Adipose tissue (tissue), 3 donors: ENCODE measurements around the gene PDLIM1. TPM values are rescaled to one million over a fixed set of nuclear protein-coding genes. Genes with fewer than 3 reads are reported as not detected.
"Not testable (repeated sequence)": the region's sequence is repeated elsewhere in the genome, so short reads cannot be mapped to it uniquely, and the experiment has no call there.

ENCODE experiments used
- H3K27ac ChIP-seq: one replicate; pipeline ENCODE4 v1.5.1; 2013; ENCODE audit warnings: low read depth, low read length
- WGBS, 3 donors: extraction: QIAGEN DNeasy Blood & Tissue Kit; methylation state at CpG; one replicate each; pipeline ENCODE4 v1.1.7; 2013; 5-methylcytosine and 5-hydroxymethylcytosine counted together
- polyA plus RNA-seq, 3 donors: library from polyadenylated mRNA; stranded (reverse); fragments of 200-250 nt; gene quantifications; one replicate each; pipeline ENCODE4 v1.2.3, GENCODE V29; 2013
- donor health status: healthy with polysubstance abuse.
- donor health status: Bipolar disorder and iron deficiency.
- donor health status: healthy.

PDLIM1 gene
- polyA plus RNA-seq, 3 donors: 70.4 to 239 (median 228) TPM

DNA sequence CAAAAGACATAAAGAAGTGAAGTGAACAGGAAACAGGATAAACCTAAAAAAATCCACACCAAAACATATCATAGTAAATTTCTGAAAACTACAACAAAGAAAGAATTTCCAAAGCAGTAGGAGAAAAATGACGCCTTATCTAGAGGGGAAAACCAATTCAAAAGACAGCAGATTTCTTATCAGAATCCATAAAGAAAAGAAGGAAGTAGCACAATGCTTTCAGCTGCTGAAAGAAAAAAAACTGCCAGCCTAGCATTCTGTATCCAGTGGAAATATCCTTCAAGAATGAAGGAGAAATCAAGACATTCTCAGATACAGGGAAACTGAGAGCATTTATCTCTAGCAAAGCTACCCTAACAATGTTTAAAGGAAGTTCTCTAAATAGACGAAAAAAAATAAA lies 37.8 kb downstream of the PDLIM1 start:
- no peak overlapping the region for H3K27ac ChIP-seq
- WGBS, 3 donors: 59 to 79% (median 60%) methylated on average over 2 of the region's 2 CpGs

DNA sequence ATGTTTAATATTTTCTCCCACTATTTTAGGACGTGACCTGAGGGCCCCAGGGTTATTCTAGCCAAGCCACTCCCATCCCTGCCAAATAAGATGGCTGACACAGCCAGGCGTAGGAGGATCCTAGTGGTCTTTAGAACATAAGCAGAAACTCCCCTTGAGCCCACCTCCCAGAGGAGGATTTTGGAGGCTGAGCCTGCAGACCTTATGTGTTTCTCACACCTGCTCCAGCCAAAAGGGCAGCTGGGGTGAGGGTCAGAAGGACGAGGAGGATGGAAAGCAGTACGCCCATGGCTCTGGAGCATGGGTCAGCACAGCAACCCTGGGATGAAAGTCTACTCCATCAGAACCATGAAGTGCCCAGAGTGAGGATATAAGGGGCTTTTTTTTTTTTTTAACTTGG lies 39.9 kb downstream of the PDLIM1 start:
- 83 to 84% (median 83%) methylated on average over 4 of the region's 4 CpGs for WGBS, 3 donors
- no peak overlapping the region for H3K27ac ChIP-seq

DNA sequence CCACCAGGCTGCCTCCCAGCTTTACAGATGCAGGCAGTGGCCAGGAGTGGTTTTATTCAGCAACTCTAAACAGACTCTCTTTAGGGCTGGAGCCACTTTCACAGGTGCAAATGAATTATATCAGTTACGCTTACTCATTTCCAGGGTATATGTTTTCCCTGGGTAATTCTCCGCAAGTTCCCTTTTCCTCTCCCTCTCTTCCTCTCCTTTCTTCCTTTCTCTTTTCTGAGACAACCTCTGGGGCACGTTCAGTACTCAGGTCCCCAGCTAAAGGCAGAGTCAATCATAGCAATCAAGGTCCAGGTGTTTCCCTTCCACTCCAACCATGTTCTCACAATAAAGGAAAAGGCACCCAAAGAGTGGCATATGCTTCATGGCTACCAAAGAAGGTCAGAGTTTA lies 41.3 kb downstream of the PDLIM1 start:
- H3K27ac ChIP-seq: no peak overlapping the region
- WGBS, 3 donors: 57 to 88% (median 64%) methylated on average over 3 of the region's 3 CpGs

DNA sequence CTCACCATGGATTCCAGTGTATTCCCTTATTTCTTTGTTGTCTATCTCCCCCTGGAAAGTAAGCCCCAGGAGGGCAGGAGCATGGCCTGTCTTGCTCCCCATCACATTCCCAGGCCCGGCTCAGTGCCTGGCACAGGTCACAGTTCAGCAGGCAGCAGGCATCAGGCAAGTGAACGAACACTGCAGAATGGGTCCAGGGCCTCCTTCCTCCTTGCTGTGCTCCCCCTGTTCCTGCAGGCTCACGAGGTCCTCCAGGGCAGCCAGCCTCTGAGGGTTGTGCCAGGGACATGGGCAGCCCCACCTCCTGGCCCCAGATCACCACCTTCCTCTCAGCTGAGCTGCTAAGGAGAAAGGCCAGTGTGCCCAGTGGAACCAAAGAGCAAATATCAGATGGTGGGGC lies 41.8 kb downstream of the PDLIM1 start:
- WGBS, 3 donors: 66 to 74% (median 73%) methylated on average over 3 of the region's 3 CpGs

DNA sequence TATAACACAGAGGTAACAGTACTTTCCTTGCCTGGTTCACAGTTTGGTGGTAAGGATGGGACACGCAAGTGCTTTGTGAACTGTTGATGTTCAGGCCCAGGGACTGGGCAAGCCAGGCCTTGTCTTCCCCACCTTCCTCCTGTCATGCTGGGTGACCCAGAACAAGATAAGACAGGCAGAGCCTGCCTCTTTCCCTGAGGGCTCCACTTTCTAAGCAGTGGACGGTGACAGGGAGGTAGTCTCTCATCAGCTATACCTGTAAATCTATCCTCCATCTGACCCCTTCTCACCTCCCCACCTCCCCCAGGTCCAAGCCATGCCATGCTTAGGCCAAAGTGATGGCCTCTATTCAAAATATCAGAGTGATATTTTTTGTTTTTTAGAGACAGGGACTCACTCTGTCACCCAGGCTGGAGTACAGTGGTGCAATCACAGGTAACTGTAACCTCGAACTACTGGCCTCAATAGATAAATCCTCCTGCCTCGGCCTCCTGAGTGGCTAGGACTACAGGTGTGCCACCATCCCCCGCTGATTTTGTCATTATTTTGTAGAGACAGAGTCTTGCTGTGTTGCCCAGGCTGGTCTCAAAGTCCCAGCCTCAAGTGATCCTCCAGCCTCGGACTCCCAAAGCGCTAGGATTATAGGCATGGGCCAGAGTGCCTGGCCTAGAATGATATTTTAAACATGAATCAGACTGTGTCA lies 42.8 kb downstream of the PDLIM1 start:
- 94 to 98% (median 95%) methylated on average over 7 of the region's 7 CpGs for WGBS, 3 donors
- no peak overlapping the region for H3K27ac ChIP-seq

More for the DNA sequence above, 41.8 kb downstream of the PDLIM1 start:
- H3K27ac ChIP-seq: no peak overlapping the region

DNA sequence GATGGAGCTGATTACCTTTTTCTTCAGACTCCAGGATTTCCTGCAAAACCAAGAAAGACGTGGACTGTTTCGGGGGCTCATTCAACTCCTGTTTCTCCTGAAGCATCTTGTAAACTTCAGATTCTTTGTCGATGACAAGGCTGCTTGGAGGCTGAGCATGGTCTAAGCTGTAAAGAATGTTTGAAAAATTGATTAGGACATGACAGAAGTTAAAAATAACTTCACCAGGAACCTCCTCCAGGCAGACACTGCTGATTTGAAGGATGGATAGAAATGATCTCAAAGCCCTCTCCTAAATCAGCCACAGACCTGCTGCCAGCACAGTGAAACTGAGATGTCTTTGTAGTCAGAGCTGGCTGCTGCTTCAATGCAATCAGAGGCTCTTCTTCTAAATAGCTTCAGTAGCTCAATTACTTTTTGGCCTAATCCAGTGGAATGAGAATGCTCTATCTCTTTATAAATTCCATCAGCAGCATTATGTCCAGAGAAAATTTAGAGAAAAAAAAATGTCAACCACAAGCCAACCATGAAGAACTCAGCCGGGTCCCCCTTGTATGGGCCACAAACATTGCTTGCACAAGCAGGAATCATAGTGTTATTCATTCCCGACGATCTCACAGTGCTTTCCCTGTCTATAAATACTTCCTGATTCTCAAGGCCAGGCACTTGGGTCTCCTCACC lies 43.5 kb downstream of the PDLIM1 start:
- H3K27ac ChIP-seq: no peak overlapping the region
- WGBS, 3 donors: 51 to 62% (median 55%) methylated on average over 6 of the region's 6 CpGs

DNA sequence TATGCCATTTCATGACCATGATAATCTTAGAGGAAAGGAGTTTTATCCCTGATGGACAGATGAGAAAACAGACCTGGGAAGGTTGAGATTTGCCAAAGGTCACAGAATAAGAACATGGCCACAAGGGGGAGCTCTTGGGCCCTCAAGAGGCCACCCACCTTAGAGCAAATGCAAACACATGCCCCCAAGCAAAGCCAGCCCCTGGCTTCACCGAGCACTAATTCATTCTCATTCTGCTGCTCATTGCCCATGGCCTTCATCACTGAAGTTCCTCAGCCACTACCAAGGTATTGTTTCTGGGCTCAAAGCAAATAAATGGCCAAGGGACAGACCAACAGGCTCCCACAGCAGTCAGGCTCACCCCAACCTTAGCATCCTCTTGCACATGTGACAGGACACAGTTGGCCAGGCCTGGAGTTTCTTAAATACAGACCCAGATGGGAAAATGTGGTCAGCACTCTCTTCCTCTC lies 44.2 kb downstream of the PDLIM1 start:
- no peak overlapping the region for H3K27ac ChIP-seq
- 6 to 9% (median 8%) methylated on average over 1 of the region's 1 CpG for WGBS, 3 donors

DNA sequence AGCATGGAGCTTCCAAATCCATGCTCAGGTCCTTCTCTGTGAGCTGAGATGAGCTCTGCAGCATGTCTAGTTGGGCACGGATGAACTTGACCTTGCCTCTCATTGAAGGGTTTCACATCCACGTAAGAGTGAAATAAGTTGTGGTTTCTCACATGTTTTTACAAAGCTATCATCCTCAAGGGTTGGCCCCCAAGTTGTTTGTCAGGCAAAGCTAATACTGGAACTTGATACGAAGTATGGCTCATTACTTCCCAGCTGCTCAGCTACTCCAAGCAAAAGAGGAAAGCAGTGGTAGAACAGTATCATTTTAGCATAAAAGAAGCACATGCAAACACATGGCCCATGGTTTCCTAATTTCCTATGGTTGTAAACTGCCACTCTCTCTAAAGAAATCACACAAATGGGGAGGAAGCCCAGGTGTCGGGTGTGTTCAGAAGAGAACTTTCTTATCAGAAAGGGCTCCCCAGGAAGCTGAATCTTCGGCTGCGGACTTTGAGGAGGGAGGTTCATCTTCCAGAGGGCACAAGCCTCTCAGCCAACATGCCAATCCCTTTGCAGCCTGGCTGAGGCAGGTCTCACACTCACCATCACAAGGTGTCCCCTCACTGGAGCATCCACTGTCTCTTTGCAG lies 45.3 kb downstream of the PDLIM1 start:
- 58 to 81% (median 61%) methylated on average over 6 of the region's 6 CpGs for WGBS, 3 donors

DNA sequence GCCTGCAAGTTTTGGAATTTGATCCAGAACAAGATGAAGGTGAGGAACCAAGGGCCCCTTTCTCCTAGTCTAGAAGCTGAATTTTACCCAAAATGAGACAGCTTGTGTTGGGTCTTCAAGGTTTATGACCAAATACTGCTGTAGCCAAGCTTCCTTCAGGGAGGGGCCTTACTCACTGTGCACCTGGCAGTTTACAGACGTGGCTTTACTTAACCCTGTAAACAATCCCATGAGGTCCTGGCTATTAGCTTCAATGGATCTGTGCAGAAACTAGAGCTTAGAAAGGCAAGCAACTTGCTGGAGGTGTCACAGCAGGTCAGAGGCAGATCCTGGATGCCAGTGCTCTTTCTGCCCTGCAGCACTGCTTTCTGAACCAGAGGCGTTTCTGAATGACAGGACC lies 46.7 kb downstream of the PDLIM1 start:
- WGBS, 3 donors: 78 to 84% (median 82%) methylated on average over 2 of the region's 2 CpGs
- H3K27ac ChIP-seq: no peak overlapping the region

More for the DNA sequence above, 45.3 kb downstream of the PDLIM1 start:
- no peak overlapping the region for H3K27ac ChIP-seq

DNA sequence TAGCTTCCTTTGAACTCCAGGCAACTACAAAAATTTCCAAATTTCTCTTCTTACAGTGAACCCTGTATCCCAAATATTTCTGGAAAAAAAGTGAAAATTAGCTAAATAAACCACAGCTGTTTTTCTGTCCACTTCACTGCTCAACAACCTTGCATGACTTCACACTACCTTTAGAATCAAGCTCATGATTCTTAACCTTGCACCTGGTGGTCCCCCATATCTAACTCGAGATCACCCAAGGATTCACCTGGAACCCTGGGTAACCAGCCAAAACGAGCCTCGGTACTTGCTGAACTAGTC lies 47.5 kb downstream of the PDLIM1 start:
- no peak overlapping the region for H3K27ac ChIP-seq

DNA sequence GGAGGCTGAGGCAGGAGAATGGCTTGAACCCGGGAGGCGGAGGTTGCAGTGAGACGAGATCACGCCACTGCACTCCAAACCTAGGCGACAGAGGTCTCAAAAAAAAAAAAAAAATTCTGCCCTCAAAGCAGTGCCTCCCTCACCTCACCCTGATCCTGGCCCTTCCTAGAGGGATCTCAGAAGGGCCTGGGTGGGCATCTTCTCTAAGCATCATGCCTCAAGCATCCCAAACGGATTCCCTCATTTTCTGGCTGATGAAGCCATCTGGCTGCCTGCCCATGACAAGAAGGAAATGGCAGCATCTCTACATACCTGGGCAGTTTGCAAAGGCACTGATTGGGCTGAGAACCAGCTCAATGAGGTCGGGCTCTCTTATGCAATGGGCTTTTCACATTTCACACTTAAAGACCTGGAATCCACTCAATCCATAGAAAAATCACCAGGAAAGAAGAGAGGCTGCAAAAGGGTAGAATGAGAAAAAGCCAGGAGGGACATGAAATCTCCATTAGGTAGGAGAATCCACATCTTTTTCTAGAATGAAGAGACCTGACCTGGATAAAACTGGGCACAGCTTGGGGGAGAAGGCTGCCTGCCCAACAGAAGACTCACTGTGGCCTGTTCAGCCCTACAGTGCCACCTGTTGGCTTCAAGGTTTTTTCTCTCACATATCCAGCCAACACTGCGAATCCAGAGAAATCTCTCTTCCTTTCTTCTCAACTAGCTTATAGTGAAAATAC lies 48.1 kb downstream of the PDLIM1 start:
- 80 to 83% (median 83%) methylated on average over 8 of the region's 8 CpGs for WGBS, 3 donors
- no peak overlapping the region for H3K27ac ChIP-seq

More for the DNA sequence above, 47.5 kb downstream of the PDLIM1 start:
- 52 to 79% (median 75%) methylated on average over 3 of the region's 3 CpGs for WGBS, 3 donors

DNA sequence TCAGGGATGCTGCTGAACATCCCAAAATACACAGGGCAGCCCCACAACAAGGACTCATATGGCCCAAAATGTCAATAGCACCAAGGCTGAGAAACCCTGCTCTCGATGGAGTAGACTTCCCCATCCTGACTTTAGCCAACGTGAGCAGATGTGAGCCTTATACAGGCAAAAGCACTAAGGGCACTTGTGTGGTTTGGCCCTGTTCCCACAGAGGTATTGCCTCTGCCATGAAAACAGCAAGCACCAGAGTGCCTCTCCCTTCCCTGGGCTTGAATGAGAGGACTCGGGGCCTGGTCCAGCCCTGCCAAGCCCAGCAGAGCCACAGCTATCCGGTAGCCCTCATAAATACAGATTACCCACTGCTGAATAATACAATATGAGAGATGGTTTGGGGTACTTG lies 49.3 kb downstream of the PDLIM1 start:
- H3K27ac ChIP-seq: no peak overlapping the region
- 73 to 80% (median 74%) methylated on average over 4 of the region's 4 CpGs for WGBS, 3 donors

DNA sequence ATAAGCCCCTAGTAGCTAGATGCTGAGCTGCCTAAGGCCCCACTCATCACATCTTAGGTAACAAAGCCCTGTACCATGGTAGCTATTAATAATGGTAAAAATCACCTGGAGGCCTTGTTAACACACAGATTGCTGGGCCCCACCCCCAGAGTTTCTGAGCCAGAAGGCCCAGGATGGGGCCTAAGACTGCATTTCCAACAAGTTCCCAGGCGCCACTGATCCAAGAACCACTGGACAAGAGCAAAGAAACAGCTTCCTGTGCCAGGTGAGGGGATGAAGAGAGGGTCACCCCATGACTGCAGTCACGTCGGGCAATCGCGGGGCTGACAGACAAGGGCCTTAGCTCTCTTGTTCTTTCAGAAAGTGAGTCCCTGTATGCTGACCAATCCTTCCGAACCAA lies 50.0 kb downstream of the PDLIM1 start:
- no peak overlapping the region for H3K27ac ChIP-seq
- WGBS, 3 donors: 82 to 98% (median 96%) methylated on average over 6 of the region's 6 CpGs

DNA sequence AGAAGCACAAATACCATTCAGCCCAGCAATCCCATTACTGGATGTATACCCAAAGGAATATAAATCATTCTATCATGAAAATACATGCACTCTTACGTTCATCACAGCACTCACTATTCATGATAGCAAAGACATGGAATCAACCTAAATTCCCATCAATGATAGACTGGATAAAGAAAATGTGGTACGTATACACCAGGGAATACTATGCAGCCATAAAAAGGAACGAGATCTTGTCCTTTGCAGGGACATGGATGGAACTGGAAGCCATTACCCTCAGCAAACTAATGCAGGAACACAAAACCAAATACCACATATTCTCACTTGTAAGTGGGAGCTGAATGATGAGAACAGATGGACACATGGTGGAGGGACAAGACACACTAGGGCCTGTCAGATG lies 50.7 kb downstream of the PDLIM1 start:
- not testable (repeated sequence) for H3K27ac ChIP-seq
- whole genome bisulfite sequencing, 3 donors: 83 to 94% (median 94%) methylated on average over 3 of the region's 3 CpGs

DNA sequence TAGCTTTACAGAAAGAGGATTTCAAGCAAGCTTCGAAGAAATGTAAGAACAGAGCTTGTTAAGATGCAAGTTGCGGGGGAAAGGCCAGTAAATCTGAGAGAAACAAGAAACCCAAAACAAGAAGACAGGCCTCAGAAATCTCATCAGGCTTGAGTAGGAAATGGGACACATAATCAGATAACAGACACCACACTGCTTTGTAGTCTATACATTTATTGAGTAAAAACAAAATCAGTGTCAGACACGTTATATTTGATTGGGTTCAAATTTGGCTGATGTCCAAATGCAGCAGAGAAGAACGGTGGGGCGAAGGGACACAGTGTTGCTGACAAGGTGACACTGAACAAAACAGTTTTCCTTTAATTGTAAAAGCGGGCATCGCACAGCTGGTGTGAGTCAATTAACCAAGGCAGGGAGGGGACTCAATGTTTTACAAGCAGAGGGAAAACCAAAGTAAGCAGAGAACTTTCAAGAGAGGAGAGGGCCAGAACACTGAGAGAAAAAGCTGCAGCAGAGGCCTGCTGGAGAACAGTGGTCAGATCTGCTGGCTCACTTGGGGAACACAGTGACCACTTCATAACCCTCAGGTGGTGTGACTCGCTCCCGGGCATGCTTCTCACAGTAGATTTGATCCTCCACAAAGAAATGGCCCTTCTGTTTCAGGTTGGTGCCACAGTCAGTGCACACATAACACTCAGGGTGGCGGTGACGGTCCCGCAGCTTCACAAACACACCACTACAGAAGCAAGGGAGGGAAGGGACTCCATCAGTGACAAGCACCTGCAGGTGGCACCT lies 53.2 kb downstream of the PDLIM1 start:
- 82 to 92% (median 86%) methylated on average over 12 of the region's 12 CpGs for WGBS, 3 donors

DNA sequence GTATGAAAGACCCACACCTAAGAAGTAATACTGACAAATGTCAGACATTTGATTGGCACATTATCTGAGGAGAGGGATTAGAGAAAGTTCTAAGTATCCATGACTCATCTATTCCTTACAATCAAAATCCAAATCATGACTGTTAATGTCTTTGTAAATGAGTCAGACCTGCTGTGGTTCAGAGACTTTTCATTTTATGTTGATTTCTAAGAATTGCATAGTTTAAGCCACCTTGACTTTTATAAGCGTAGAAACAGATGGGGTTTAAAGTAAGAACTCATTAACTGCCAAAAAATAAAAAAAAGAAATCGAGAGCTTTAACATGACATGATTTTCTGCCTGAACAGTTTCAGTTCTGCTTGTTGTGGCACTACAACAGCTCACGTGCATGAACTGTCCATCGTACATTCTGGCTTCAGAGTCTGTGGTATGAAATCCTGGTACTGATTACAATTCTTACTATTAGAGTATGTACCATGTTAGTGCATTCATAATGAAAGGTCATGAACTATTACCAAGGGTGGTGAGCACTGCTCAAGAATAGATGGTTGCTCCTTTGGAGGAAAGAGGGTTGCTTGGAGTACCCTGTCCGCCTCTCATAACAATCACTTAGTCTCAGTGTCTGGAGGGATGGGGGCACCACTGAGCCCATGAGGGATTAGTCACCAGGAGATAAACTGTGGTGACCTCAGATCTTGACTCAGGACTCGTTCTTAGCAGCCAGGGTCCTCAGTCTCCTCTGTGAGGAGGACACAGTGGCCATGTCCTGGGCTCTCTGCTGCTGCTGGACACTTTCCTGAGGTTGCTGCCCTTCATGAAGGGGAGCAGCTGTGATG lies 54.5 kb downstream of the PDLIM1 start:
- H3K27ac ChIP-seq: no peak overlapping the region
- WGBS, 3 donors: 68 to 87% (median 76%) methylated on average over 6 of the region's 6 CpGs

More for the DNA sequence above, 53.2 kb downstream of the PDLIM1 start:
- H3K27ac ChIP-seq: no peak overlapping the region

DNA sequence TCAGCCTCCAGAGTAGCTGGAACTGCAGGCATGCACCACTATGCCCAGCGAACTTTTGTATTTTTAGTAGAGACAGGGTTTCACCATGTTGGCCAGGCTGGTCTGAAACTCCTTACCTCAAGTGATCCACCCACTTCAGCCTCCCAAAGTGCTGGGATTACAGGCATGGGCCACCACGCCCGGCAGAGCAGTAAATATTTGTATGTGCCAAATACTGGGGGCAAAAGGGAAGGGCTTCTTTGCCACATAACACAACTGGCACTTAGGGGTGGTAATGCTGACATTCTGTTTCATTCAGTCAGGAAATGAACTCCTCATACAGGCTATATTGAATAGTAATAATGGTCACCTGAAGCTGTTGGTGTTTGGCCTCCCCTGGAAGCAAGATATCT lies 55.1 kb downstream of the PDLIM1 start:
- no peak overlapping the region for H3K27ac ChIP-seq
- 82 to 91% (median 84%) methylated on average over 3 of the region's 3 CpGs for WGBS, 3 donors
